HG02870 (cell line): ENCODE measurements around the gene EHD1.

Experiments used
- ATAC-seq: cut with Tn5 transposase; IDR thresholded peaks from one replicate; pipeline ENCODE4 v1.9.1; 2021; ENCODE audit warnings: mild to moderate bottlenecking, moderate library complexity; ENCODE audit not compliant: unreplicated experiment

EHD1 gene

DNA sequence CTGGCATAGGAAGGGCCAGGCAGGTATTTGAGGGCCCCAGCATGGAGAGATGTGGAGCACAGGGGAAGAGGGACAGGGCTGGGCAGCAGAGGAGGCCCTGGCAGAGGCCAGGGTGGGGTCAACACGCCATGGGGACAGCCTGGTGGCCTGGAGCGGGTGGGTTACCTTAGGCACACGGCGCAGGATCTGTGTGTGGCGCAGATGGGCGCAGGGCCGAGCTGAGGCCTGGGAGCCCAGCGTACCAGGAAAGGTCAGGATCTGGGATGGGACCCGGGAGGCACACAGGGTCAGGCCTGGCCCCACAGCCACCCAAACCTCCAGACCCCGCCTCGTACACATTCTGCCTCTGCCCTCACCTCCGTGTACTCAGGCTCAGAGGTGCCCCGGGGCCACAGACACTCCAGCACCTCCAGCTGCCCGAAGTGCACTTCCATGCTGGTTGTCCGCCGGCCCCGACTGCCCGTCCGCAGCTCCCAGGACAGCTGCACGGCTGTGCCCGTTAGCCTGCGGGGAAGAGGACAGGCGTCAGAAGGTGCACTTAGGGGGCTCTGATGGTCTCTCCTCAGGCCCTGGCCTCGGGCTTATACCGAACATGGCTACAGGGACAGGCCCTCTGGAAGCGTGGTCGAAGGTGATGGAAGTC, 32.2 kb upstream of the EHD1 start:
- no peak for ATAC-seq

DNA sequence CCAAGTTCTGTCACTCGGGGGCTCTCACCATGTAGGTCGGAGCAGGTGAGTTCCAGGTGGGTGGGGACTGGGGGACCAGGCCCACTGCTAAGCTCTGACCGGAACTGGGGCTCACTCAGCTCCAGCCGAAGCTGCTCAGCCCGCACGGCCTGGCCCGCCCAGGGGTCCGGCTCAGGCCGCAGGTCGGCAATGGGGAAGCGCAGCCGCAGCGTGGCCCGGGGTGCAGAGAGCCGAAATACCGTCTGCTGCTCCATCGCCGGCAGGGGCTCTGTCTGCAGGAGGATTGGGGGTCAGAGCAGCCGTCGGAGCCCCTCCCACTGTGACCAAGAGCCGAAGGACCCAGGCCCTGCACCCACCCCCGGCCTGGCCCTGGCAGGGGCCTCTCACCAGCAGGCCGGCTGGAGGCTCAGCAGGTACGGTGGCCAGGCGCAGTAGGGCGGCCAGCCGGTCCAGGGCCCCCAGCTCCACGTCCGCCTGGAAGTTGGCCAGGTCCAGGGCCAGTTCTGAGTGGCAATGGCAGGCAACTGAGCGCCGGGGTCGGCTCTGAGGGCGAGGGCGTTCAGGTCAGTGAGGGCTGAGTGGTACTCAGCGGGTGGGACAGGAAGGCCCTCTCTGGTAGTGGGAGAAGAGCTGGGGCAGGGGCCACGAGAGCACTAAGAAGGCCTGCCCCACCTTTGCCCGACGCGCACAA, 31.4 kb upstream of the EHD1 start:
- ATAC-seq, result no peak

- ATAC-seq, result no peak
These were observed 30.3 kb upstream of the EHD1 start for GRCh38 chr11:64908766-64909165.

GRCh38 chr11:64906314-64906635, 27.9 kb upstream of the EHD1 start:
- no peak for ATAC-seq

DNA sequence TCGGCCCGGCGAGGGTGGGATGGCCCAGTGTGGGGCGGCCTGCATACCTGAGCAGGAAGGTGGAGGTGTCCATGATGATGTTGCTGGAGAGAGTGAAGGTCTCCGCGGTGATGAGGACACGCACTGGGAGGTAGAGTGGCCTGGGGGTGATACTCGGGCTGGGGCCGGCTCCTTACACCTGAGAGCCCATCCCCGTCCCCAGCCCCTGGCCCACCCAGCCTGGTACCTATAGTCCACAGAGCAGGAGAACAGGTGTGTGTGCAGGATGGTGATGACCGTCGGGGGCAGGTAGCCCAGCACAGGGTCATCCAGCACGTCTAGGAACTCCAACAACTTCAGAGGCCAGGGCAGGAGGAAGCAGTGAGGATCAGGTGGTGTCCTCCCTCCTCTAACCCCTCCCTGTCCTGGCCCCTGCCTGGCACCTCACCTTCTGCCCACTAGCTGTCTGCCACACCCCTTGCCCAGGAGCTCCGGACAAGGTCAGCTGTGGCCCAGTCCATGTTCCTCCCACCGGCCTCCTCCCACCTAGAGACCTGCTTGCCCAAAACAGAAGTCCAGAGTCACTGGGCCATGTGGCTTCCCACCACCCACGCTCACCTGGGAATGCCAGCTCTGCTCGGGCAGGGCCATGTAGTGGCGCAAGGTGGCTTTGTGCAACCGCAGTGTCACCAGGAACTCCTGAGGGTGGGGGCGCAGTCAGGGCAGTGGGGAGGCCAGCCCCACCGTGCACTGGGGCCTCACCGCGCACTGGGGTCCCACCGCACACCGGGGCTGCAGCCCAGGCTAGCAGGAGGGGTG, 27.3 kb upstream of the EHD1 start:
- ATAC-seq, result no peak

DNA sequence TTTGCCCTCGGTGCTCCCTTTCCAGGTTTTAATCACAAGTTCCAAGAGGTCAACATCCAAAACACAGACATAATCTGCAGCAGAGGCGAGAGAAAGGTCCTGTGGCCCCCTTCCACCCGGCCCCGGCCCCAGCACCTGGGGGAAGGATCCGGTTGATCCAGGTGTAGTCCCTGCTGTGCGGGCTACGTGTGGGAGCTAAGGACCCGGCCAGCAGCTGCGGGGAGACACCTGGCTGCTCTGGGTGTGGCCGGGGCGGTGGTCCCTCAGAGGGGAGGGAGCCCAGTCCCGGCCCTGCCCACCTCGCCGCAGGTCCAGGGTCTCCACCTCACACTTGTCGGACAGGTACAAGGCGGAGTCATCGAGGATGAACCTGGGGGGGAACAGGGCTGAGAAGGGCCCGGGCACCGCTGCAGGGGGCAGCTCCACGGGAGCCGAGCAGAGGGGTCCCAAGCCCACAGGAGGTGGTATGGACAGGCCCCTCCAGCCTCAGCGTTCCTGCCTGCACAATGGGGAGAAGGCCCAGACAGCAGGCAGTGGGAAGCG, 24.9 kb upstream of the EHD1 start:
- ATAC-seq, result no peak

DNA sequence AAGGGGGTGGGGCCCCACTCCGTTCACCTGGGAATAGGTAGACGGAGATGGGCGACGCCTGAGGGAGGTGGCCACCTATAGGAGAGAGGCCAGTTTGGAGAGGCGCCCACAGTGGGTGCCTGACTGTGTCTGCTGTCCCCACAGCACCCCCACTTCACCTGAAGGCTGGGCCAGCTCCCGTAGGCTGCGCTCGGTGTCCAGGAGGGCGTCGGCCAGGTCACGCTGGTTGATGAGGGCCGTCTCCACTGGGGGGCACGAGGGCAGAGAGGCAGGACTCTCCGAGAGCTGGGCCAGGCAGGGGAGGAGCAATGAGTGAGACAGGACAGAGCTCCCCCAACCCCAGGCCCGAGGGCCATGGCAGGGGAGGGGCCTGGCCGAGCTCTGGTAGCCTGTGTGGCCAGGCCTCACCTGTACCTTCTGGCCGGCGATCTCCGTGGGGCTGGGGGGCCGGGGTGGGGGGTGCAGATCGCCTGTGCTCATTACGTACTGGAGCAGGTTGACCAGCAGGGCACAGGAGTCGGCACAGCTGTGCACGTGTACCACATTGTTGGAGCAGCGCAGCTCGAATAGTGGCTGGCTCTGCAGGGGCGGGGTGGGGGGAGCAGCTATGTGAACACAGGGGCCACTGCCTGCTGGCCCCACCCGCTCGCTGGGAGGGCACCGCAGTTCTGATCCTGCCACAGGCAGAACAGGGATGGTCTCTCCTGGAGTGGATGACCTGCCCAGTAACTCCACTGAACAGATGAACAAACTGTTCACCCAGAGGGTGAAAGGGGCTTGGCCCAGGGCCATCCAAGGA, 23.9 kb upstream of the EHD1 start:
- no peak for ATAC-seq

GRCh38 chr11:64900774-64901173, 22.4 kb upstream of the EHD1 start:
- no peak for ATAC-seq

DNA sequence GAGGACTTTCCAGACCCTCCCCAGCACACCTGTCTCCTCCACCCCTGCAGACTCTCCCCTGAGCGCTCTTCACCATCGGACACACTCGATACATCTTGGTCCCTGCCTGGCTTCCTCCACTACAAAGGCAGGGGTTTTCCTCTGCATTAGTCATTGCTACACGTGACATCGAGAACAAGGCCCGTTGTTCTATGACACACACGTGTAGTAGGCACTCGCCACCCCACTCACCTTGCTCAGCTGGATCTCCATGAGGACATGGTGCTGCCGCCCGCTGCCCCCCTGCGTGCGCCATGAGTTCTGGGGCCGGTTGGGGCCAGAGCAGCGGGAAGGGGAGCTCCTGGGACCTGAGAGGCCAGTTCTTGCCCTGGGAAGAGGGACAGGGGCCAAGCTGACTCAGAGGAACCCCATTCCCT, 21.9 kb upstream of the EHD1 start:
- no peak for ATAC-seq

GRCh38 chr11:64898541-64898940, 20.1 kb upstream of the EHD1 start:
- ATAC-seq, result no peak

DNA sequence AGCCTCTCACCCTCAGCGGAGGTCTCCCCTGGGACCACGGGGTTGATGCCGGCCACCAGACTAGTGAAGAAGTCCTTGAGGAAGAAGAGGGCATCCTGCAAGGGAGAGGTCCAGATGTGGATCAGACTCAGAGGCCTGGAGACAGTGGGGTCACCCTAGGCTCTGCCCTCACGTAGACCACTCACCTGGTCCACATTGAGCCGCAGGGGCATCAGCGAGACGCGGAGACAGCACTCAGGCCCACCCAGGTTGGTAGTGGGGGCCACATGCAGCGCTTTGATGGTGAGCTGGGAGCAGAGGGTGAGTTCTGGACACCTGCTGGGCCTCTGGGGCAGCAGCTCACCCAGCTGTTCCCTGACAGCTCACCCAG, 19.6 kb upstream of the EHD1 start:
- ATAC-seq, result no peak

DNA sequence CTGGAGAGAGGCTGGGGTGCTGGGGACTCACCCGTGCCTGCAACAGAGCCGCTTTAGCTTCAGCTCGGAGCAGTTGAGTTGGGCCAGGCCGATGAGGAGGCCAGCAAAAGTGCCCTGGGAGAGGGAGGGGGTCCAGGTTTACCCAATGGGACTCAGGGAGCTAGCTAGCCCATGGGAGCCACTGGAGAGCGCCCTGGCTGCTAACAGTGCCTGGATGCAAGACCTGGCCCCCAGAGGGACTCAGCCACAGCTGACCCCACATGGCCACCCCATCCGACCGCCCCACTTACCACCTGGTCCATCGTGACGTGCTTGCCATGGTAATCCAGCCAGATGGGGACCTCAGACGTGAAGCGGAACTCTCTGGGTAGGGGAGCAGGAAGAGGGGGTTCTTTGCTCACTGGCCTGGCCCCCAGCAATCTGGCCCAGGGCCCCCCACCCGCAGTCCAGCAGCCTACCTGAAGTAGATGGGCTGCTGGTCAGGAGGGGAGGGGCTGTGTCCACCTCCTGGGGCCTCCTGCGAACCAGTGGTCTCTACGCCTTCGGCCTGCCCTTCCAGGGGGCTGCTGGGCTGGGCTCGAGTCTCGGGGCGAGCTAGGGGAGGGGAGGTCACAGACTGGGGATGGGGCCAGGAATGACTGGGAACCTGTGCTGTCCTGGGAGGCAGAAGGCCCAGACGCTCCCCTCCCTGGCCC, 19.1 kb upstream of the EHD1 start:
- no peak for ATAC-seq

GRCh38 chr11:64896448-64897022, 18.1 kb upstream of the EHD1 start:
- no peak for ATAC-seq

GRCh38 chr11:64894812-64895452, 16.5 kb upstream of the EHD1 start:
- no peak for ATAC-seq

GRCh38 chr11:64894070-64894811, 15.8 kb upstream of the EHD1 start:
- no peak for ATAC-seq

- ATAC-seq, result no peak
These were observed 15.0 kb upstream of the EHD1 start for GRCh38 chr11:64893194-64894069.

- no peak for ATAC-seq
These were observed 14.4 kb upstream of the EHD1 start for GRCh38 chr11:64892838-64893193.

- no peak for ATAC-seq
These were observed 14.0 kb upstream of the EHD1 start for GRCh38 chr11:64892411-64892831.
